ENCODE measurements around the gene SNRPD3. TPM values are rescaled to one million over a fixed set of nuclear protein-coding genes. Genes with fewer than 3 reads are reported as not detected.

SNRPD3 gene
- total RNA-seq (10 to 100 TPM; 63.4 to 73.4 (median 67.7) TPM), polyA plus RNA-seq (109 TPM)
- long read RNA-seq, donor 1, transcript SNRPD3-201 (4 exons, 1,763 nt), result major isoform, 58 of 66 reads
- long read RNA-seq, donor 1, partial matches to known transcripts, result 3 of 66 reads
- long read RNA-seq, donor 1, other reads (novel, unspliced or antisense), result 5 of 66 reads
- long read RNA-seq, donor 2, transcript SNRPD3-201 (4 exons, 1,763 nt), result major isoform, 21 of 28 reads
- long read RNA-seq, donor 2, partial matches to known transcripts, result 1 of 28 reads
- long read RNA-seq, donor 2, other reads (novel, unspliced or antisense), result 6 of 28 reads
- long read RNA-seq, donor 3, transcript SNRPD3-201 (4 exons, 1,763 nt), result major isoform, 44 of 58 reads
- long read RNA-seq, donor 3, partial matches to known transcripts, result 1 of 58 reads
- long read RNA-seq, donor 3, other reads (novel, unspliced or antisense), result 13 of 58 reads
- long read RNA-seq, donor 4, transcript SNRPD3-201 (4 exons, 1,763 nt), result major isoform, 16 of 17 reads
- long read RNA-seq, donor 4, partial matches to known transcripts, result 0 of 17 reads
- long read RNA-seq, donor 4, other reads (novel, unspliced or antisense), result 1 of 17 reads

DNA sequence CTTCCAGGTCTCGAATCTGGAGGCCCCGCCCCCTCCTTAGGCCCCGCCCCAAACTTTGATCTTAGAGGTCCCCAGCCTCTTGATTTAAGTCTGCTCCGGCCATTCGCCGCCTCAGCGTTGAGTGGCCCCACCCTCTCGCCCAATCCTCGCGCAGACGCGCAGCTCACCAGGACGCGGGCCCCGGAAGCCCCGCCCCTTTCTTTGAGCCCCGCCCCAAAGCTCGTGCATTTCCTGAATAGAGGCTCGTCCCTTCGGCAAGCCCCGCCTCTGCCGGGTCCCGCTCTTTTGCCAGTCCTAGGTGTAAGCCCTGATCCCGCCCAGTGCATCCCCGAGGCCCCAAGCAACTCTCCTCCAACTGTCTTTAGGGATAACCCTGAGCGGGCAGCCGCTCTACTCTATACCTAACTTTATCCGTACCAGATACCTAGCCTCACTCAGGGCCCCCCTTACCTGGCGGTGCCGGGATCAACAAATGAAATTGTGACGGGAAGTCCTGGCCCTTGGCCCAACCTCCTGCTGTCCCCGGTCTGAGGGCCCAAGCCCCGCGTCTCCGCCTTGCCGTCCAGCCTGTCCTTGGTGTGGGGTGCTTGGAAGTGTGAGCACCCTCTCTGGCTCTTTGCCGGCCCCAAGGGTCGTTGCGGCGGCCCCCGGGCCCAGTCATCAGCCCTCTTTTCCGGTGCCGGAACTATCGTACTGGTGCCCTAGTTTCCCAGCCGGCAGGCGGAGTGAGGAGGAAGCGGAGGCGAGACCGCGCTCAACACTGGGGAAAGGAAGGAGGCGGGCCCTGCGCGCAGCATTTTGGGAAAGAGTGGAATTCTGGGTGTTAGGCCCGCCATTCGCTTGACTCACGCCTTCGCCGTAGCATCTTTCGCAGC is at the start of gene SNRPD3:
SNRPD3 (plus strand) TSS at position 835 of the 875 bp plus-strand sequence. CDS start 1,676 bp downstream, outside the sequence.
- ATAC-seq (peak; percentile 94 to 95), DNase-seq (peak; percentile 100)
- Histone ChIP-seq H3K27me3 (ENCODE audit: control insufficient read depth, insufficient read depth) (no peaks in the 10 kb centered on the region), H3K4me3 (ENCODE audit: low read length) (peak within 1 kb of the TSS; percentile 98), H3K27ac (ENCODE audit: low read length) (peak within 1 kb of the TSS; percentile 100), H3K9me3 (ENCODE audit: control insufficient read depth, low read length) (no peaks in the 10 kb centered on the region), H3K4me1 (ENCODE audit: control insufficient read depth, insufficient read depth, low read length) (peaks cover 24% of the 10 kb centered on the region)
- intact Hi-C loops (cut with DNase I), result no loop called here
- WGBS, result under 1% methylated on average over 59 of the region's 59 CpGs

DNA sequence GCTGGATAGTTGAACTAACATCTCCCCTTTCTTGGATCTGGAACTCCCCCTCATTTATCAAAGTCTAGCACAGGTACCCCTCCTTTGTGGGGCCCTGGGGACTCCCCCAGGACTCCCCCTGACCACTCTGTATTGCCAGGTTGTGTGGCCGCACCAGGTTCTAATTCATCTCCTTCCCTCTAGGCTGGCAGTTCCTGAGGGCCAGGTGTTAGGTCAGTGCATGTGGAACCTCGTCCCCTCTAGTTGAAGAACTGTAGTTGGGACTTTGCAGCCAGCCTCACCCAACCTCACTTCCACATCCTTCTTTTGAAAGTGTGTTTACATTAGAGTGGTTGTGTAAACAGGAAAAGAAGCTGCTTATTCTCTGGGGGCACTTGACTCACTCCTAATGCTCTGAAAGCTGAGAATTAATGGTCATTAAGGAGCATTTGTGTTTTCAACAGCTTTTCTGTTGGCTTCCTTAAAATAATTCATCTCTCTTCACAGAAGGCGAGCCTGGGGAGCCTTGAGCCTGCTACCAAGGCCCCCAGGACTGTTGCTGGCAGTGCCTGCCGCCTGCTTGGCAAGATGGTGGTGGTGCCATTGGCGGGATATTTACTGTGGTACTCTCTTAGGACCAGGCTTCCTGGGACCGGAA is 48.9 kb upstream of the SNRPD3 start:
- WGBS, result 61% methylated on average over 6 of the region's 6 CpGs
- Histone ChIP-seq H3K27ac (ENCODE audit: low read length) (no peak overlapping the region), H3K4me1 (ENCODE audit: control insufficient read depth, insufficient read depth, low read length) (peaks cover 7% of the 10 kb centered on the region), H3K9me3 (ENCODE audit: control insufficient read depth, low read length) (no peaks in the 10 kb centered on the region), H3K27me3 (ENCODE audit: control insufficient read depth, insufficient read depth) (no peaks in the 10 kb centered on the region), H3K4me3 (ENCODE audit: low read length) (no peak overlapping the region)
- DNase-seq (no peak), ATAC-seq (no peak)
- intact Hi-C loops (cut with DNase I), result loop anchor here in 1 of 4 donors (5.0 kb wide), 1 partner anchor 80 kb away; the partner anchor contains the start of gene ADORA2A

DNA sequence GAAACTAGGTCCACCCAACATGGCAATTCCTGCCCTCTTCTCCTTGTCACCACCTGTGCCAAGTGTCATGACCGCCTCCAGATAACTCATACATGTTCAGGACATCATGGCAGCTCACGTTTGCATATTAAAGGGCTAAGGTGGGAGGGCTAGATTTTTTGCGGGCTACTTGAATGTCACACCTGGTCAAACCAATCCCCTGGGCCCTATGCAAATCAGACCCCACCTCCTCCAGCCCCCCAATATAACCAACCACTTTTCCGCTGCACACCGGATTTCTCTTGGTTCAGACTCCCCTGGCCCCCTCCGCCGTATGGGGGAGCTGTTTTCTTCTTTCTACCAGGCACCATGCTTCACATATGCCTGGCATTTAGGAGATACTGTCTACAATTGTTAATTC is 48.1 kb upstream of the SNRPD3 start:
- intact Hi-C loops (cut with DNase I), result loop anchor here in 1 of 4 donors (5.0 kb wide), 1 partner anchor 80 kb away; the partner anchor contains the start of gene ADORA2A
- ATAC-seq, result no peak
- H3K4me3 ChIP-seq (ENCODE audit: low read length), result no peak overlapping the region
- no peaks in the 10 kb centered on the region for H3K9me3 ChIP-seq (ENCODE audit: control insufficient read depth, low read length)
- no peaks in the 10 kb centered on the region for H3K27me3 ChIP-seq (ENCODE audit: control insufficient read depth, insufficient read depth)
- H3K4me1 ChIP-seq (ENCODE audit: control insufficient read depth, insufficient read depth, low read length), result peaks cover 9% of the 10 kb centered on the region
- no peak overlapping the region for H3K27ac ChIP-seq (ENCODE audit: low read length)
- no peak for DNase-seq
- 82% methylated on average over 7 of the region's 7 CpGs for WGBS

DNA sequence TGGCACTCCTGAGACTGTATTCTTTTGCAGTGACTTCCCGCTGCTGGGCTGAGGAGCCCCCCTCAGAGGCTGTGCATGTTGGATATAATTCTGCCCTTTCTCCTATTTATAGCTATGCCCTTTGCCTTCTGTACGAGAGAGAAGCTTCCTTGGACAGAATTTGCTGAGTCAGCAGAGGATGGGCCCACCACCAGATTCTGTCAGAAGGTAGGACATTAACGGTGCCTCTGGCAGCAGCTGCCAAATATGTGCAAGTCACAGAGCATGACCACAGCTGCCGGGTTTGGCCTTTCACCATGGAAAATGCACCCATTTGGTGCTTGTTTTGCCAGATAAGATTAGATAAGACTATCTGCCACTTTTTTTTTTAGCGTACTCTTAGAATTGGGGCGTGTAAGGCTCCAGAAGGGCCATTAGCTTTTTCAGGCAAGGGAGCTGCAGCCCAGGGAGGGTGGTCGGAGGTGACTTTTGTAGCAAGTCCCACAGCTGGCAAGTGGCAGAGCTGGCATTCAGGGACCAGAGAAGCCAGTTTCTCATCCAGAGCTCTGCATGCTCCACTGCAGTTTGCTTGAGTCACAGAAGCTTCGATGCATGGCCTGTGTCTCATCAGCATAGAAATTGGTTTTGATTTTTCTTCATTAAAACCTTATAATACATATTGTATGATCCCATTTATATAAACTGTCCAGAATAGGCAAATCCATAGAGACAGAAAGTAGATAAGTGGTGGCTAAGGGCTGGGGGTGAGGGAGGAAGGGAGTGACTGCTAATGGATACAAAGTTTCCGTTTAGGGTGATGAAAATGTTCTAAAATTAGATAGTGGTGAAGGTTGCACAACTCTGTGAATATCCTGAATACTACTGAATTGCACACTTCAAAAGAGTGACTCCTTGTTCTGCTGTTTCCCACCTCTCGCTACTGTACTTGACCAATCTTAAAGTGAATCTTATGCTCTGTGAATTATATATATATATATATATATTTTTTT is 44.9 kb upstream of the SNRPD3 start:
- Histone ChIP-seq H3K4me1 (ENCODE audit: control insufficient read depth, insufficient read depth, low read length) (peaks cover 9% of the 10 kb centered on the region), H3K9me3 (ENCODE audit: control insufficient read depth, low read length) (no peaks in the 10 kb centered on the region), H3K4me3 (ENCODE audit: low read length) (no peak overlapping the region), H3K27ac (ENCODE audit: low read length) (peak overlapping the region; percentile 93), H3K27me3 (ENCODE audit: control insufficient read depth, insufficient read depth) (no peaks in the 10 kb centered on the region)
- ATAC-seq, result peak; percentile 82 to 91
- WGBS, result 20% methylated on average over 10 of the region's 10 CpGs
- peak in 1 of 3 donors; percentile 64 for DNase-seq
- intact Hi-C loops (cut with DNase I), result loop anchor here in 1 of 4 donors (10.0 kb wide), 1 partner anchor 86 kb away; the partner anchor contains the start of gene ADORA2A

DNA sequence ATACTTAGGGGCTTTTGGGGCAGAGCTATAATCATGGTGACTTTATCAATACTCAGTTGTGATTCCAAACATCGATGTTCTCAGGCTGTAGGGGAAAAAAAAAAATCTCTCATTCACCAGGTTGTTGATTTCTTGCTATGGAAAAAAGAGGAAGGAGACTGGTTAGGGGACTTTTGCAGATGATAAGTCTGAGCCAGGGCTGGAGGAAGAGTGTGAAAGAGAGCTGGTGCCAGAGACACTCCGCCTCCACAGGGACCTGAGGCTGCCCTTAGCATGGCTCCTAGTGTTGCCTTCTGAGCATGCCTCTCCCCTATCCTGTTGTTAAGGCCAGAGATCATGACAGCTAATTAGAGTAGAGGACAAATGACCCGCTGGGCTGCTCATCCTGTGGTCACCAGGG is 43.8 kb upstream of the SNRPD3 start:
- peak; percentile 48 to 57 for ATAC-seq
- Histone ChIP-seq H3K4me3 (ENCODE audit: low read length) (no peak overlapping the region), H3K9me3 (ENCODE audit: control insufficient read depth, low read length) (no peaks in the 10 kb centered on the region), H3K4me1 (ENCODE audit: control insufficient read depth, insufficient read depth, low read length) (peaks cover 9% of the 10 kb centered on the region), H3K27me3 (ENCODE audit: control insufficient read depth, insufficient read depth) (no peaks in the 10 kb centered on the region), H3K27ac (ENCODE audit: low read length) (no peak overlapping the region)
- intact Hi-C loops (cut with DNase I), result loop anchor here in 1 of 4 donors (10.0 kb wide), 1 partner anchor 87 kb away; the partner anchor contains the start of gene ADORA2A
- DNase-seq, result peak in 1 of 3 donors; percentile 49
- 25% methylated on average over 3 of the region's 3 CpGs for WGBS

DNA sequence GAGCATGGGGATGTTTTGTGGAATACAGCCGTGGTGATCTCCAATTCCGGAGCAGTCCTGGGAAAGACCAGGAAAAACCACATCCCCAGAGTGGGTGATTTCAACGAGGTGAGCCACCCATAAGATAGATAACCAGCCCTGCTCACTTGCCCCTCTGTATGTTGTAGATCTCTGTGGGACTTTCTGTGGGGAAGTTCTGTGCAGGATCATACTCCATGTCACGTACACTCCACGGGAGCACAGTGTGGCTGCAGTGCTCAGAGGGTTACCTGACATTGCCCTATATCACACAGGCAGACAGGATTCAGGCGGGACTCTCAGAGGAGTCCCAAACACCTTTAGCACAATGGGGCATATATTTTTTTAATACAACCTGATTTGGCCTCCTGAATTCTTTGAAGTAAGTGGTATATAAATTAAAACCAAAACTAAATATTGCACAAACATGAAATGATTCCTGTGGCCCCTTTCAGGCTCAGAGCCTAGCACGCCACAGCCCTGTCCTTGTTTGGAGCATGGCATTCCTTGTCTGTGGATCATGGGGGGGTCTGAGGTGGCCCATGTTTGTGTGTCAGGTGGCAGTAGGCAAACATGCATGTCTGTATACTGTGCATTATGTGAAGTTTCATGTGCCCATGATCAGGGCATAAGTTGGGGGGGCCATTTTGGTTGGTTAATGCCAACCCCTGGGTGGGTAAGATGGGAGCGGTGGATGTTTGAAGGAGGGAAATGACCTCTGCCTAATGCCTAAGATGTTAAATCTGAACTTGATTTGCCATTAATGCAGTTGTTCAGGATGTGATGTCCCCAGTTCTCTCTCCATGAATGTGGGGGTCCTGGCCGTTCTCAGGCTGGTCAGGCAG is 42.2 kb upstream of the SNRPD3 start:
- H3K9me3 ChIP-seq (ENCODE audit: control insufficient read depth, low read length), result no peaks in the 10 kb centered on the region
- 94% methylated on average over 9 of the region's 9 CpGs for WGBS
- DNase-seq (no peak), ATAC-seq (no peak)
- peaks cover 9% of the 10 kb centered on the region for H3K4me1 ChIP-seq (ENCODE audit: control insufficient read depth, insufficient read depth, low read length)
- intact Hi-C loops (cut with DNase I), result loop anchor here in 1 of 4 donors (10.0 kb wide), 1 partner anchor 89 kb away; the partner anchor contains the start of gene ADORA2A
- H3K4me3 ChIP-seq (ENCODE audit: low read length), result no peak overlapping the region
- no peak overlapping the region for H3K27ac ChIP-seq (ENCODE audit: low read length)
- H3K27me3 ChIP-seq (ENCODE audit: control insufficient read depth, insufficient read depth), result no peaks in the 10 kb centered on the region

DNA sequence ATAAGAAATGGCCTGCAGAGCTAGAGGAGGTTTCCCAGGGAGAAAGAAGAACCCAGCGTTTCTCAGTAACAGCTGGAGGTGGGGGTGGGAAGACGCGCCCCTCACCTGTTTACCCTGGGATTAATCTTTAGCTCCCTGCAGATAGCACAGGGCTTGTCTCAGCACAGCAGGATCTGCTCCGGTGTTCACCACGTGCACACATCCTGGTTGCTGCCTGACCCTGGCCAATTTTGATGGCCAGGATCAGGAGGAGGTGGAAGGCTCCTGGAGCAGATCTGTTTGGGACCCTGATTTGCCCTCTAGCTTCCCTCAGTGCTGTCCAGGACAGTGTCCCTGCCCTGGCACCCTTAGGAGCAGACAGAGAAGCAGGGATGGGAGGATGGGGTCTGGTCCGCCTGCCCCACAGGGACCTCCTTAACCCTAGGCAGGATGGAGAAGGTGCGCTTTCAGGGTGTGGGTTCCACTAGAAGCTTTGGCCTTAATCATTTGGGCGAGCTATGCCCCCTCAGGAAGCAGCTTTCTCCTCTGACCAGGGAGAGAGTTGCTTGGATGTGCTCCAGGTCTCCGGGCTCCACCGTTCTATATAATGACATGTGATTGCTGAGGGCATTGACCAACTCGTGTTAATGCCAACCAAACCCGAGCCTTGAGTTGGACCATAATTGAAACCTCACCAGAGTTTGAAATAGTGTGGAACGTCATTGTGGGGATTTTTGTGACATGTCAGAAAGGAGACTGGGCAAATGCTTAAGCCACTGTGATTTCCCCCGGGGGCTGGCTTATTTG is 41.4 kb upstream of the SNRPD3 start:
- intact Hi-C loops (cut with DNase I), result loop anchor here in 3 of 4 donors (5.0 to 10.0 kb wide), 3 partner anchors 87 to 92 kb away; partner anchors contain the start of gene ADORA2A (in 2 of the 3)
- no peak overlapping the region for H3K27ac ChIP-seq (ENCODE audit: low read length)
- H3K9me3 ChIP-seq (ENCODE audit: control insufficient read depth, low read length), result no peaks in the 10 kb centered on the region
- H3K4me1 ChIP-seq (ENCODE audit: control insufficient read depth, insufficient read depth, low read length), result peaks cover 9% of the 10 kb centered on the region
- ATAC-seq, result no peak
- DNase-seq, result no peak
- H3K4me3 ChIP-seq (ENCODE audit: low read length), result no peak overlapping the region
- 69% methylated on average over 14 of the region's 14 CpGs for WGBS
- no peaks in the 10 kb centered on the region for H3K27me3 ChIP-seq (ENCODE audit: control insufficient read depth, insufficient read depth)

DNA sequence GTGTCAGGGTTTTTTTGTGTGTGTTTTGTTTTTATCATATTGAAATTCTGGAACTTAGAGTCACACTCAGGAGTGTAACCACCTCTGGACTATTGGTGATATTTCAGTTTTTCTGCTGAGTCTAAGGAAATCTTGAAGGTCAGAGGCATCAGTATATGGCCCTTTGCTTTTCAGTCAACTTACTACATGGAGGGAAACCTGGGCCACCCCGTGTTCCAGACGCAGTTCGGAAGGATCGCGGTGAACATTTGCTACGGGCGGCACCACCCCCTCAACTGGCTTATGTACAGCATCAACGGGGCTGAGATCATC is 40.8 kb upstream of the SNRPD3 start:
- Histone ChIP-seq H3K27ac (ENCODE audit: low read length) (no peak overlapping the region), H3K4me1 (ENCODE audit: control insufficient read depth, insufficient read depth, low read length) (peaks cover 9% of the 10 kb centered on the region), H3K9me3 (ENCODE audit: control insufficient read depth, low read length) (no peaks in the 10 kb centered on the region), H3K27me3 (ENCODE audit: control insufficient read depth, insufficient read depth) (no peaks in the 10 kb centered on the region), H3K4me3 (ENCODE audit: low read length) (no peak overlapping the region)
- DNase-seq (no peak), ATAC-seq (no peak)
- intact Hi-C loops (cut with DNase I), result loop anchor here in 3 of 4 donors (5.0 to 10.0 kb wide), 3 partner anchors 88 to 93 kb away; partner anchors contain the start of gene ADORA2A (in 2 of the 3)
- 95% methylated on average over 8 of the region's 8 CpGs for WGBS

Data from right cardiac atrium (tissue), 5 donors.